Measurements from ENCODE around the gene TP53INP2.

DNA sequence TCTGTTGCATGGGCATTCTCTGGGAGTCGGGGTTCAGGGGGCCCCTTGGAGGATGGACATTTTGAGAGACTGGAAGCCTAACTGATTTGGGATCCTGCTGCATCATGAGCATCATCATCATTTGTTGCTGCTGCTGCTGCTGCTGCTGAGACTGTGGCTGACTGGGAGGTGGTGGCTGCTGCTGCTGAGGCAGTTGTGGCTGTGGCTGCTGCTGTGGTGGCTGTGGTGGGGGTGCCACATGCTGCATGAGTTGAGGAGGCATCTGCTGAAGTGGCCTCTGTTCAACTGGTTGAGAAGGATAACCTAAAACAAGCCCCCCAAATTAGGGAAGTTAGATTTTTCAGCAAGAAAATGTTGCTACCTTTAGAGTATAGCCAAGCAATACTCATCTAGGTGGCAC is 38.9 kb downstream of the TP53INP2 start:
- TF ChIP-seq YY1 (IDR thresholded peaks at IDR 0.05; ENCODE audit: insufficient read depth, insufficient read length) (no peak), SUZ12 (IDR thresholded peaks at IDR 0.05; ENCODE audit: extremely low read depth, insufficient read depth, insufficient read length) (no peak)

Measured in NT2/D1 (cell line).